Osteocyte (in vitro differentiated cells): ENCODE measurements around the gene EIF3I. TPM values are rescaled to one million over a fixed set of nuclear protein-coding genes. Genes with fewer than 3 reads are reported as not detected.

Experiments
- DNase-seq: peaks from one replicate; pipeline ENCODE4 v3.0.0; 2021; ENCODE audit warnings: mixed read lengths; ENCODE audit not compliant: unreplicated experiment; ENCODE audit errors: extremely low spot score
- H3K27ac Mint-ChIP-seq: one replicate; pipeline ENCODE4 v1.8.0; 2021; ENCODE audit warnings: mild to moderate bottlenecking, mixed read lengths; ENCODE audit not compliant: unreplicated experiment
- H3K27me3 Mint-ChIP-seq: one replicate; pipeline ENCODE4 v1.8.0; 2021; ENCODE audit warnings: mixed read lengths; ENCODE audit not compliant: unreplicated experiment
- H3K36me3 Mint-ChIP-seq: one replicate; pipeline ENCODE4 v1.8.0; 2021; ENCODE audit warnings: mixed read lengths; ENCODE audit not compliant: unreplicated experiment
- H3K4me1 Mint-ChIP-seq: one replicate; pipeline ENCODE4 v1.8.0; 2021; ENCODE audit warnings: mixed read lengths; ENCODE audit not compliant: unreplicated experiment
- H3K4me3 Mint-ChIP-seq: one replicate; pipeline ENCODE4 v1.8.0; 2021; ENCODE audit warnings: mild to moderate bottlenecking, moderate library complexity, mixed read lengths; ENCODE audit not compliant: unreplicated experiment
- H3K9me3 Mint-ChIP-seq: one replicate; pipeline ENCODE4 v1.8.0; 2021; ENCODE audit warnings: mixed read lengths; ENCODE audit not compliant: unreplicated experiment
- CTCF ChIP-seq: fragments of 200-600 bp; sonication (generic); IDR thresholded peaks from 2 replicates; pipeline ENCODE4 v1.5.0; 2021; ENCODE audit warnings: antibody characterized with exemption, mild to moderate bottlenecking, moderate library complexity
- total RNA-seq: library from RNA; stranded (reverse); gene quantifications from 2 replicates; pipeline ENCODE4 v1.2.1, GENCODE V29; 2021

EIF3I gene
- total RNA-seq, 1 donor from 2014 or later = 163 TPM

DNA sequence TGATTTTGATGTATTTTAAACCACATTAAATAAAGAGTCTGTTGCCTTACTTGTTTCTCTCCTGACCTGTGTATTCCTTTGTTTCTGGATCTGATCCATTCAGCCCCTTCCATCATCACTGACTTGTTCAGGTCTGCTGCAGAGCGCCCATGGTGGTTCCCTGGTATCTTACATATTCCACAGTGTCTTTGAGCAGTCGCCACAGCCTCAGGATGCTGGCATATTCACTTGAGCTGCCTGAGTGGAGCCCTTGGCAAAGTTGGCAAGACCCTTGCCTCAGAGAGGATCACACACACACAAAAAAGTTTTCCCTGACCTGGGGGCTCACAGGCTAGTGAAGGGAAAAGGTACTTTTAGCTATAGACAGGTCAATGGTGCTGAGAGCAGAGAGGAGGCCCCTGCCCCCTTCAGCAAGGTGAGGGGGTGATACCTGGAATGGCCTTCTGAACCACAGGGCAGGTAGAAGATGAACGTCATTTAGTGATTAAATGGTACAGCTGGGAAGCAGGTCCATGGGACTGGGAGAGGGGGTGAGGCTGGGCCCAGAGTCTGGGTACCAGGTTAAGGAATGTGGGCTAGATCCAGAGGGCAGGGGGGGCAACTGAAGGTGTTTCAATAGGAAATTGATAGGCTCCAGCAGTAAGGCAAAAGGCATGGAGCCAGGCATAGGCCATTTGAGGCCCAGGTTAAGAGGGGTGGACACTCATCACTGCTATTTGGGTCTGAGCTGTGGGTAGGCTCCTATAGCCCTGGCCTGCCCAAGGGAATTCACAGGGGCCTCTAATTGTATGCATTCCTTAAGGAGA, 23.8 kb upstream of the EIF3I start:
- H3K36me3 Mint-ChIP-seq = peaks cover 18% of the 10 kb centered on the region
- no peaks in the 10 kb centered on the region for H3K9me3 Mint-ChIP-seq
- DNase-seq = no peak
- H3K27ac Mint-ChIP-seq = peak overlapping the region; percentile 96
- peaks cover 33% of the 10 kb centered on the region for H3K4me1 Mint-ChIP-seq
- H3K4me3 Mint-ChIP-seq = no peak overlapping the region
- no peaks in the 10 kb centered on the region for H3K27me3 Mint-ChIP-seq
- TF ChIP-seq CTCF = no peak

DNA sequence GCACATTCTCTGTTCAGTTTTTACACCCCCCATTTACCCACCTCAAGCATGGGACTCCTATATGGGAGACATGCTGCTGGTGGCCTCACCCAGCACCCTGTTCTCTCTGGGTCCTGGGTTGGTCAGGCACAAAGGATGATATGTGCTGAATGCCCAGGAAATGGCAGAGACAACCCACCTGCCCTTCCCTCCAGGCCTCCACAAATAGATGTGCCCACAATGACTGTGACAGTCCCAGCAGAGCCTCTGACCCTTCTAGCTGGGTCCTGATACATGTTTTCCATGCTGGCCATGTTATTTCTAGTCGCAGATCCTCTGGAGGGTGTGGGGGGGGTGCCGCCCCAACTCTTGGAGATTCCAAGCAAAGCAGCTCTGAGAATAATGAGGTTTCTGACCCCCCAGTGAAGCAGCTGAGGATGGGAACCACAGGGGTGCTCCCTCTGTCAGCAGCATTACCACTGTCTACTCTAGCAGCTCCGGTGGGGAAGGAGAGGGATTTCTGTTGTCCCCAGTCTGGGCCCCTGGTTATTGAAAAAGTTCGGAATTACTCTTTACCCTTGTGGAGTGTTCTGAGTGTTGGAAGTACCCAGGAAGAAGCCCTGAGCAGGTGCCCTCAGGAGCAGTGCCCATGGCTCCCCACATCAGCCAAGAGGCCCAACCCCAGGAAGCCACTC, 23.0 kb upstream of the EIF3I start:
- Mint-ChIP-seq H3K27ac (peak overlapping the region; percentile 96), H3K27me3 (no peaks in the 10 kb centered on the region), H3K4me3 (peak overlapping the region; percentile 18), H3K9me3 (no peaks in the 10 kb centered on the region), H3K4me1 (peaks cover 33% of the 10 kb centered on the region), H3K36me3 (peaks cover 14% of the 10 kb centered on the region)
- TF ChIP-seq CTCF = no peak
- no peak for DNase-seq

DNA sequence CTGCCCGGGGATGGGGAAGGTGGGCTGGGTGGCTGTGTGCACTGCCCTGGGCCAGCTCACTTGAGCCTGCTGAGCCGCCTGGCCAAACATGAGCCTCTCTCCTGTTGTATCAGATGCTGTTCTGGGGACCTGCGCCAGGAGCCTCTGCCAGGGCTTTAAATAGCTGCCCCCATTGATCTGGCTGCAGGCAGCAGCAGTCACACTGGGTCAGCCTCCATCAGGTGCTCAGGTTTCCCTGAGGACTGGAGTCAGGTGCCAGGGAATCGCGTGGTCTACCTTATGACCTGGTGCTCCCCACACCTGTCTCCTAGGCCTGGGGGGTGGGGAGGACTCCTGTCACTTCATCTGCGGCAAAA, 22.5 kb upstream of the EIF3I start:
- no peak for TF ChIP-seq CTCF
- no peak for DNase-seq
- Mint-ChIP-seq H3K4me1 (peaks cover 33% of the 10 kb centered on the region), H3K36me3 (peaks cover 10% of the 10 kb centered on the region), H3K9me3 (no peaks in the 10 kb centered on the region), H3K4me3 (peak overlapping the region; percentile 88), H3K27me3 (no peaks in the 10 kb centered on the region), H3K27ac (peak overlapping the region; percentile 96)

DNA sequence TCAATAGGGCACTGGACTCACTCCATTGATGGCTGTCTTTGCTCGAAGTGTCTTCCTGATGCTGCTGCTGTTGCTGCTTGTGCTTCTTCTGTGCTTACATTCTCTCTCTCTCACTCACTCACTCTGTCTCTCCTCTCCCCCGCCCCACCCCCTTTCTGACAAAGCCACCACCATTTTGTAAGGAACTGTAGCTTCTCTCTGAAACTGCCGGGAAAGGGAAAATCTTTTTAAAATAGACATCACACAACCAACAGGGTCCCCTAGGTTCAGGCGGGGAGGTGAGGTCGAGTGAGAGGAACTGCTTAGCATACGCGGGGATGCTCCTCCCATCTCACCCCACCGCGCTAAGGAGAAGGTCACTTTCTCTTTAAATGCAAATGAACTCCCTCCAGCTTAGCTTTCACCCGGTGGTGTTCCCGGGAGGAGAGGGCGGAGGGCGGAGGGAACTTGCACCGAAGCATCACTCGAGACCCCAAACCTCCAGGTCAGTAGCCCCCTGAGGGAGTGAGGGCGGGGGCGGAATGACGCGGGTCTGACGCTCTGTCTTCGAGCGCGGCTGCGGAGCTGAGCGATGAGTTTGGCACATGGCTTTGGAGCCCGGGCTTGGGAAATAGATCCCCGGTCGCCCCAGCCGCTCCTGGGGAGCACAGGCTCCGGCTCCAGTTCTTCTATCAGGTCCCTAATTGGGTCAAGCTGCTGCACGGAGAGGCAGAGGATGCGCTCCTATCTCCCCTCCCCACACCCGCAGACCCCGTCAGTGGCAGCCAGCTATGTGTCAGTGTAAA, 21.8 kb upstream of the EIF3I start, which contains the start of gene CCDC28B:
Gene CCDC28B, plus strand, starts transcription at position 370 of the 785 bp plus-strand sequence. CDS start 1,341 bp downstream, outside the sequence.
- peaks cover 35% of the 10 kb centered on the region for H3K4me1 Mint-ChIP-seq
- H3K27me3 Mint-ChIP-seq = no peaks in the 10 kb centered on the region
- H3K36me3 Mint-ChIP-seq = peaks cover 5% of the 10 kb centered on the region
- H3K9me3 Mint-ChIP-seq = no peaks in the 10 kb centered on the region
- no peak for DNase-seq
- peak within 1 kb of the TSS; percentile 88 for H3K4me3 Mint-ChIP-seq
- peak within 1 kb of the TSS; percentile 96 for H3K27ac Mint-ChIP-seq
- TF ChIP-seq CTCF = no peak
